Pons (tissue), 1 donor: Measurements from ENCODE around the gene PPP1R12A.

Source experiments
- DNase-seq: peaks from one replicate; pipeline ENCODE4 v3.0.0-alpha.2; 2016; ENCODE audit warnings: low spot score

PPP1R12A gene

DNA sequence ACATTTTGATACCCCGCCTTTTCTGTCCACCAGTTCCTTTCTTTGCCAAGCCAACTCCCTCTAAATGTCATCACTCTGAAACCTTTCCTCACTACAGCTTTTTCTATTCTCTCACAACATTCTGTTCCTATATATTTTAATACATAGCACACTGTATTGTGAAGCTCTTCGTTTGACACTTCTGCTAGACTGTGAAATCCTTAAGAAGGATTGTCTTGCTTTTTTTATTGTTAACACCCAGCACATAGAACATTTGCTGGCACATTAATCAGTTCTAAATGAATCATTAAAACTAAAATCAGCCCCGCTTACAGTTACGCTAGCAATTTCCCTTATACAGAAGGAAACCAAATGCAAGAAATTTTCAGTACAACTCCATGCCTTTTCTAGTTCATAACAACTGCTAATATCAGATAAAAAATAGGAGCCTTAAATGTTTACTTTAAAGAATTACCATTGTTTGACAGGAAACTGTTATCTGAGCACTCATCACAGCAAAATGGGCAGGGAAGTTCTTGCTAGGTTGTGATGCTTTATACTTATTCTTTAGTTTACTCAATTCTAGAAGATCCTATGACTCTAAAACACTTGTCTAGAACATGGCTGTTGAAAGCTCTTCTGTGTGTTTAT, 93.5 kb downstream of the PPP1R12A start:
- DNase-seq = no peak

DNA sequence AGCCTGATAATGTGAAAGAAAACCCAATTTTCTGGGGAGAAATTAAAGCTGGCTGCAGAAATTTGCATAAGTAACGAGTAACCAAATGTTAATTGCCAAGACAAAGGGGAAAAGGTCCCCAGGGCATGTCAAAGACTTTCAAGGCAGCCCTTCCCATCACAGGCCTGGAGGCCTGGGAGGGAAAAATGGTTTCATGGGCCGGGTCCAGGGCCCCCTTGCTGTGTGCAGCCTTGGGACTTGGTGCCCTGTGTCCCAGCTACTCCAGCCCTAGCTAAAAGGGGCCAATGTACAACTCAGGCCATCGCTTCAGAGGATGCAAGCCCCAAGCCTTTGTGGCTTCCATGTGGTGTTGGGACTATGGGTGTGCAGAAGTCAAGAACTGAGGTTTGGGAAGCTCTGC, 96.5 kb downstream of the PPP1R12A start:
- no peak for DNase-seq

DNA sequence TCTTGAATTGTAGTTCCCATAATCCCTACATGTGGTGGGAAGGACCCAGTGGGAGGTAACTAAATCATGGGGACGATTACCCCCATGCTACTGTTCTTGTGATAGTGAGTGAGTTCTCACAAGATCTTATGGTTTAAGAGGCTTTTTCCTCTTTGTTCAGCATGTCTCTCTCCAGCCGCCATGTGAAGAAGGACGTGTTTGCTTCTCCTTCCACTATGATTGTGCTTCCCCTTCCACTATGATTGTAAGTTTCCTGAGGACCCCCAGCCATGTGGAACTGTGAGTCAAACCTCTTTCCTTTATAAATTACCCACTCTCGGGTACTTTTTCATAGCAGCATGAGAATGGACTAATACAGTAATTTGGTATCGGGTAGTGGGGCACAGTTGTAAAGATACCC, 97.3 kb downstream of the PPP1R12A start:
- no peak for DNase-seq

DNA sequence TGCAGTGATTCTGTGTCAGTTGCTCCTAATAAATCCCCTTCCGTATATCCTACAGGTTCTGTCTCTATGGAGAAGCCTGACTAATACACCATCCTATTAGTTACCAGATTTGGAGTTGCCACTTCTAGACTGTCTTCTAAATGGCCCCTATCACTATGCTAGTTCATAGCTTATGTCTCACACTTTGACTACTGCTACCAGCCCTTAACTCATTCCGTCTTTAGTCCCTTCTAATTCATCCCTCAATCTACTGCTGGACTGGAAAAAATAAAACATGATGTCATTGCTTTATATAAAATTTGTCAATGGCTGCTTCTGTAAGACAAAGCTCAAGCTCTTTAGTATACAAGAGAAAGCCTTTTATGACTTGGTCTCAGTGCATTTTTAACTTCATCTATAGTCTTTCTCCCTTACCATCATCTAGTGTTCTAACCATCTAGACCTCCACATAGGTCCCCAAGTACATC, 99.5 kb downstream of the PPP1R12A start:
- DNase-seq = no peak

DNA sequence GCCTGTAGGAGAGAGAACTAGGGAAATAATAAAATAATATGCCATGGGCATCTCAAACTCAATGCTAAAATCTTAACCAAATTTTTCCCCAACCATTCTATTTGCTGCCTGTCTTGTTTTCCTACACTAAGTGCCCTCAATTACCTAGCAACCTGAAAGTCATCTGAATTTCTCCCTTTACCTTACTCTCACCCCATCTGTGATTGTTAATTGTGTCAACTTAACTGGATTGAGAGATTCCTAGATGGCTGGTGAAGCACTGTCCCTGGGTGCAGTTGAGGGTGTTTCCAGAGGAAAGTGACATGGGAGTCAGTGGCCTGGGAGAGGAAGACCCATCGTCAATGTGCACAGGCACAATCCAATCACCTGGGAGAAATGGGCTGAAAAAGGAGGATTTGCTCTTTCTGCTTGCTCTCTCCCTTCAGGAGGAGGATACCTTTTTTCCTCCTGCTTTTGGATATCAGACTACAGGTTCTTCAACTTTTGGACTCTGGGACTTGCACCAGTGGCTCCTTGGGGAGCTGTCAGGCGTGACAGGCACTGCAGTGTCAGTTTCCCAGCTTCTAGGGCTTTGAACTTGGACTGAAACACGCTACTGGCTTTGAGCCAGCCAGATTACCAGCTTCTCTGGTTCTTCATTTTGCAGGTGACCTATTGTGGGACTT, 100.1 kb downstream of the PPP1R12A start:
- no peak for DNase-seq

DNA sequence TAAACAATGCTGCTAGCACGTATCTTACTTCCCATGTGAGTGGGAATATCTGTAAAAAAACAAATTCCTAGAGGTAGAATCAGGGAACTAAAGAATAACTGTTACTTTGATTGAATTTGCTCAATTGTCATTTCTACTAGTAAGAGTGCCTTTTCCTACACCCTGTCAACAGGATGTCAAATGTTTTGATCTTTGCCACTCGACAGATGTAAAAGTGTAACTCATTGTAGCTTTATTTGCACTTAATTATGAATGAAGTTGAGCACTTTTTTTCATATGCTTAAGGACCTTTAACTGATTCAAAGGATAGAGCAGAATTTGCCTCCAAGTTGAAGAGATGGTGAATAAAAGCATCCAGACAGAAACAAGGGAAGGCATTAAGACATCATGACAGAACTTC, 104.5 kb downstream of the PPP1R12A start:
- no peak for DNase-seq

DNA sequence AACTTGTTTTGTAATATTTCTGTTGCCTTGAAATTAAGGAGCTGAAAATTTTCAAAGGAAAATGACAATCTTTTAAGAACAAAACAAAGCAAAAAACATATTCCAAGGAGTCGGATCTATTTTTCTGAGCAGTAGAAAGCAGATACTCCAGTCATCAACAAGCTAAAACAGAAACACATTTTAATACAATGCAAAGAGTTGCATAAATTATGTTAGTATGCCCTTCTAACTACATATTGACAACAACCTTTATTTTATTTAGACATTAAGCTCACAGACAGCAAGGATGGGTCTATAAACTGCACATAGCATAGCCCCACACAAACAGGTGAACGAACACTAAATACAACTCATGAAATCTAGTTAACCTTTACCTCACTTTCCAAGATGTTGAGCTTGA, 106.0 kb downstream of the PPP1R12A start:
- DNase-seq = no peak

DNA sequence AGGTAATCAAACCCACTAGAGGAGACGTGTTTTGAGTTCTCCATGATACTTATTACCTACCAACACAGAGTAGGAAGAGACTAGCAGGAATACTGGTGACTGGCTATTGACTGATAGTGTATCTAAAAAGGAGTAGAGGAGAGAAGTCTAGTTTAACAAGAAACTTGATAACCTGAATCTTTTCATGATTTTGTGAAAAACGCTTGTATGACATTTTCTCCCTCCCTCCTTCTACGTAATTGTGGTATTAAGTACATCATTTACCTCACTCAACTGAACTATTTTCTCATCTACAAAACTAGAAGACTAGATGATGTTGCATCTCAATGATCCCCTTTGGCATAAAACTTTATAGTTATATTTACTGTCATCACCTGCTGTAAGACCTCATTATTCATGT, 107.4 kb downstream of the PPP1R12A start:
- DNase-seq = no peak

DNA sequence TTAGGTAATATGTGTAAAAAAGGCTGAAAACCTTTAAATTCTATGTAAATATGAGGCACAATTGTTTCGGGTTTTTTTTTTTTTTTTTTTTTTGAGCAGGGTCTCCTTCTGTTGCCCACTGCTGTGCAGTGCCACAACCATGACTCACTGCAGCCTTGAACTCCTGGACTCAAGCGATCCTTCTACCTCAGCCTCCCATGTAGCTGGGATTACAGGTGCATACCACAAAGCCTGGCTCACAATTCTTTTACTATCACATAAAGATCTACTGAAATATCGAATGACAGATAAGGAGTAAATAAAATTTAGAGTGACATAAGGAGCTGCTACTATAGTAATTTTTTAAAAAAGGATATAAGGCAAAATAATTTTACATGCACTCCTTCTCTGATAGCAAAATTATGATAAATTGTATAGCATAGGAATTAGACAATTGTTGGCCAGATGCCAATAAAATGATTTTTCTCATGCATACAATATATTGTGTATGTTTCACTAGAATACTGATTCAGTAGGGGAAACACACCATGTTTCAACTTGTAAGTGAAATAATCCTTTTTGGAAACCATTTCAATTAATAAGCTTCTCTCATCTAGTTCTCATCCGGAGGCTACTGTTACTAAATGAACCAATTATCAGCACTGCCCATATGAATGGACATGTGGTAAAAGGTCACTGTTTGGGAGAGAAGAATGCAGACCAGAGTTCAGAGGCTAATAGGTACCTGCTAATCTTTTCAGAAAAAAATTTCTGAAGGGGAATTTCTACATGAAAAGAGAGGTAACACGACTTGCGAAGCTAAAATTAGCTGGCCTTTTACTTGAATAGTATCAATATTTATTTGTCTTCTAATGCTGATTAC, 108.4 kb downstream of the PPP1R12A start:
- DNase-seq = no peak

DNA sequence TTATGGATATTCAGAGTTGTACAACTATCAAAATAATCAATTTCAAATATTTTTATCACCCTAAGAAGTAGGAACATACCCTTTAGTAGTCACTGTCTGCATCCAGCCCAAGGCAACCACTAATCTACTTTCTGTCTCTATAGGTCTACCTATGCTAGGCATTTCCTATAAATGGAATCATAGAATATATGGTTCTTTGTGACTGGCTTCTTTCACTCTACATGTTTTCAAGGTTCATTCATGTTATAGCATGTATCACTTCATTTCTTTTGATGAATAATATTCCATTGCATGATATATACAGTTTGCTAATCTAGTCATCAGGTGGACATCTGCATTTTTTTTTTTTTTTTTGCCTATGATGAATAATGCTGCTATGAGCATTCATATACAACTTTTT, 112.4 kb downstream of the PPP1R12A start:
- no peak for DNase-seq

DNA sequence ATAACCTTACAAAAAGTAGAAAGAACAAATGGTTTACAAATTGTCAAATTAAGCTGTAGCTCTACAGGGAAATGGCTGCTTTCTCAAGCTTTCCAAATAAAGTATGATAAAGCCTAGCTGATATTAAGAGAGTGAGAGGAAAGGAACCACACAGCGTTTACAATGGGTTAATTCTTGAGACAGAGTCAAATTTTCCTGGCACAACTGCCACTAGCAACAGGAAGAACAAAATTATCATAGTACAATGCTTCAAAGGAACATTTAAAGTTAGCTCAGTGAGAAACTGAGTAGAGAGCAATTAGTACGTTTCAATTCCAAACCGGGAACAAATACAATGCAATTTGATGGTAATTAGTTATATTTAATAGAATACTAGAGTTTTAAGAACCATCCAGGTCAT, 116.0 kb downstream of the PPP1R12A start:
- DNase-seq = no peak

DNA sequence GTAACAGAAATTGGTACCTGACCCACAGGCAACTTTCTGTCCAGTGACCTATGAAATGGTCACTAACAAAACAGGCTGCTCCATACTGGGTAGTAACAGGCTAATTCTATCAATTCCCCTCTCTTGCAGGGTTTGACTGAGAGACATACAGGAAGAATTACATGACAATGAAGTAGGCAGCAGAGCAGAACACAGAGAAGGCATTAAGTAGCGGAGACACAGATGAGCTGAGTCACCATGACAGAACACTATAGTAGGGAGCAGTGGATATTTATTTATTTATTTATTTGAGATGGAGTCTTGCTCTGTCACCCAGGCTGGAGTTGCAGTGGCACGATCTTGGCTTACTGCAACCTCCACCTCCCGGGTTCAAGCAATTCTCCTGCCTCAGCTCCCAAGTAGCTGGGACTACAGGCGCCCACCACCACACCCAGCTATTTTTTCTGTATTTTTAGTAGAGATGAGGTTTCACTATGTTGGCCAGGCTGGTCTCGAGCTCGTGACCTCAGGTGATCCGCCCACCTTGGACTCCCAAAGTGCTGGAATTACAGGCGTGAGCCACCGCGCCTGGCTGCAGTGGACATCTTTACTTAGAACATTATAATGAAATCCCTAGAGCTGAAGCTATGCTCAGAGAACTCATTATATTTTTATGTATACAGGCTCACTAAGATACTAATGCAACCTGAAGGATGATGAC, 150.4 kb downstream of the PPP1R12A start:
- peak; percentile 66 for DNase-seq

DNA sequence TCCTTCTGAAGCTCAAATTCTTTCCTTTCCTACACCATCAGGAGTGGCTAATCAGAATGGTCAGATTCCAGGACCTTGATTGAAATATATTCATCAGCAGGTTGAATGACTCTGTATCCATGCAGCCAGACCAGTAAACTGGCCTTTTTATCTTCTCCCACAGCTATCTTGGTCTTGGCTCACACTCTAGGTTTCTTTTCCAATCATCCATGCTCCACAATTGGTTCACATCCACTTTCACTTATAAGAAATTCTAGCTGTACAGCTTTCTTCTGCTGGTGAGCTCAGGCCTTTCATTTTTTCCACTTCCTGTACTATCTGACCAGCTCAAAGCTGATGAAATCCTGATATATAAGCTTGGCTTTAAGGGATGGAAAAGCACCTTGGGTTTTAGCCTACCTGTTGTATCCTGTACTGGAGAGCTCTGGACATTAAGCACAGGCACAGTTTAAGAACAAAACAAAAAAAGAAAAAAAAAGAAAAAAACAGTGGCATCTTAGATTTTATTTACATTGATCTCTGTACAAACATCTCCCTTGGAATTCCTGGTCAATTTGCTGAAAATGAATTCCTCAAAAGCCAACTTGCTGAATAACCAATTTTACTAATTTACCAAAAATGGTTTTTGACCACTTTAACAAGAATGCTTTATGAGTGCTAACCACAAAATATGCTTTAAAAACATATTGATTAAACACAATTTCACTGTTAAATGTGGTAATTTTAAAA, 152.6 kb downstream of the PPP1R12A start:
- DNase-seq = no peak

DNA sequence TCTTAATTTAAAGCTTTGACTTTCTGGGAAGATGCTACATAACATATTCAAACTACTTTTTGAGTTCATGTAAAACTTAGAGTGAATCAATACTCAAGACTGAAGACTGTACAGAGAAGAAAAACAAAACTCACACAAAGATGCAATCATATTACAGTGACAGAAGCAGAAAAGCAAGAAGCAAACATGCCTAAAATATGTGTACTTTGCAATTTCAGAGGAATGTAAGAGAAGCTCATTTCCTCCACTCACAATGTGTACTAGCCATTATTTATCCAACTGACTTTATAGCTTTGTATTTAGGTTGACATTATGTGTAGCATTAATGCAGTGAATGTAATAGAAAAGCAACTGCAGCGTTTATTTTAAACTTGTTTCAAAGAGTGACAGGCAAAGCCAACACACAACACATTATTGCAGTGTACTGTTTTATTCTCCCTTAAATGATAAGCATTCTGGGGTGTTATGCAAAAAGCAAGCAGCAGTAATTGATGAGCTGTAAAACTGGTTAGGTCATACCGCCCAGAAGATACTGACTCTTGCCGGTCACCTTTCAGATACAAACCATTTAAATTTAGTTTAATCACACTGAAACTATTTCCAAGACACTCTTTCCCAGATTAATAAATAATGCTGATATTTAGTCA, 156.0 kb downstream of the PPP1R12A start:
- DNase-seq = no peak

DNA sequence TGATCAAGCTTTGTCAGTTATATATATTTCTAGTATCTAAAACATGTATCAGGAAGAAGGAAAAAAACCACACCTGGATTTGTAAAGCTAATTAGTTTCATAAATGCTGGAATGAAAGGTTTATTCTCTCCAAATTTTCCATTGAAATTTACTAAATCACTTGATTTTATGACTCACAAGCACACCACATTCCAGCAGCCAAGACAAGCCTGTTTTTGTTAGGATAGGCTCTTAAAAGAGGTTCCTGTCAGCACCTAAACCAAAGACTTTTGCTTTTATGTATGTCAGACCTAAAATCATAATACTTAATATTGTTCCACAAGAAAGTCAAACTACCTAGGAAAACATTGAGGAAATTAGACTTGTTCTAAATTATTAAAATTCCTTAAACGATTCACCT, 158.8 kb downstream of the PPP1R12A start:
- no peak for DNase-seq

DNA sequence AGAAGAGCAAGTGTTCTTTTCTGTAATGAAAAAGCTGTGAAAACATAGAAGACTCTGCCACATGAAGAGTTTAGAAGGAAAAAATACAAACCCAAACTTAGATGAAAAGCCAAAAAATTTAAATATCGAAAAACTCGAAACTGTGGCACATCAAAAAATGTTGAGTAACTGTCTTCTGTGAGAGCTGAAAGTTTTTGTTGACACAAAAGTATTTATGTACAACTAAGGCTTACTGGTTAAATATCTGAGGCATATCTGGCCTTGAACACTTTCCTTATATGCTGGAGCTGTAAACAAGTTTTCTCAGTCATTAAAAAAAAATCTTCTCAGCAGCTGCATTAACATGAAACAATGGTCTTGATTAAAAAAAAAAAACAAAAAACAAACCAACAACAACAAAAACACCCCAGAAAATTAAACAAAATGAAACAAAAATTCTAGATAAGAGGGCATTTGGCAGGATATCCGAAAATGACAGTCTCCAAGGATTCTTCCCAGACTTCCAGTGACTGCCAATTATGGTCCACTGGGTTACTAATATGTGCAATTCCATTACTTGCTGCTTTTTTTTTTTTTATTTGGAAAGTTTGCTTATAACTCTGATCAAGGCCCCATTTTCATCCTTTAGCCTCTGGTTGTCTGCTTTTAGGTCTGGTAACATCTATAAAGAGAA, 159.4 kb downstream of the PPP1R12A start:
- DNase-seq = no peak

DNA sequence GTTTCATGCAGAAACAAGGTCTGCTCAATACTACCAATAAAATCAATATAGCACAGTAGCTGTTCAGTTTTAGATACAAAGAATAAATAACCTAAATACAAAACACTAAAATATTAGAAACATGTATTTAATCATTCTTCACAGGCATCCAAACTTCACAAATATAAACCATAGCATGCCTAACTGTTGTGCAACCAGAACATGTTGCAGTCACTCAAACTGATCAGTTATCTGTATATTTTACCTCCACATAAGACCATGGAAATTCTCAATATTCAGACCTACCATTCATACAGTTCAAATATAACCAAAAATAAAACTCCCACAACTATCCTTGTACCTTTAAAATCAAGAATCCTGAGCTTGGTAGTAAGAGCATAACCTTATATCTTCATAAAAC, 161.0 kb downstream of the PPP1R12A start:
- DNase-seq = no peak

DNA sequence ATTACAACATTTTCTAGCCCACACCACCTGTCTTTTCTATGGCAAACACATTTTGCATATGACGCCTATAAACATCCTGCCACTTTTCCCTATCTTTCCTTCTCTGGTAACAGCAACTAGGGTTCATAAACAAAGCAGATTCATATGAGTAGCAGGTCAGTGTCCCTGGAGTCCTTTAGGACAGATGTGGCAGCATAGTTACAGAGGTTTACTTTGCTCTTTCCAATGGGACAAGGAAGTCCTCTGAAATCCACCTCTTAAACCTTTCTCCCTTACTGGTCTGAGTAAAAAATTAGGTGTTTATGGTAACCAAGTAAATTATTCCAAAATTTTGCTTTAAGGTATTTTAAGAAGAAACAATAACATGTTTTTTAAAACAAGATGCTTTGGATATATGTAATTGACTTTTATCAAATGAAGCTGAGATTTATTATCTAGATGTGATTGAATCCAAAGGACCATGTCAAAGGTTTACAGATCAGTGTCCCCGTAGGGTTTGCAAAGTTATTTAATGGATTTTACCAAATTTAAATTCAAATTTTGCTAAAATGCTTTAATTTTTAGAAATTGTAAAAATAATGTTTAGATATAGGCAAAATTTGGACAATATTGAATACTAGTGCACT, 164.9 kb downstream of the PPP1R12A start:
- no peak for DNase-seq

DNA sequence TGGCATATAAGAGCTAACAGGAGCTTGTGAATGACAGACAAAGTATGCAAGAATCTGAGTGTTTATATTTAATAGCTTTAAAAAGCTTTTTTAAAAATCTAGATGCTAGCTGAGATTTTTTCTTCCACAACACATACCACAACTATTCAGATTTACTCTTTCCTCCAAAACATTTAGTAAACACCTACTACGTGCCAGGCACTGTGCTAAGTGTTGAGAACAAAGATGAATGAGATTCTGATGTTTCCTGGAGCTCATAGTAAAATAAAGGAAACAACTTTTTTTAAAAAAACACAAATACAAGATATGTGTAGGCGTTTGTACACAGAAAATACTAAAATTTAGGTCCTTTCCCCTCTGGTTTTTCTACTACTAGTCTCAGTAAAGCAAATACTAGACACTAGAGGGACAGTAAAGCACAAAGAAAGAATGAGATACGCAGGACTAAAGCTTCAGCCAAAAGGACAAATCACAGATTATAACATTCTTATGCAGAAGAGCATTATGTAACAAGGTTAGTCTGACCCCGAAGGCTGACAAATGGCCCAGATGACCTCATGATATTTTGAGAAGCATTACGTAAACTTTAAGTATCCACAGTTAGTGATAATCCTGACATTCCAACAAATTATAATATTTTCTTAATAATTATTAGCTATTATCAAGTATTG, 165.6 kb downstream of the PPP1R12A start:
- DNase-seq = no peak
